IPS-18c (cell line): ENCODE measurements around the gene AK2.
"Not testable (repeated sequence)": the region's sequence is repeated elsewhere in the genome, so short reads cannot be mapped to it uniquely, and the experiment has no call there.

Experiments used
- H3K4me3 ChIP-seq: 2 replicates; pipeline ENCODE4 v1.7.0; 2013; ENCODE audit warnings: low read depth, mild to moderate bottlenecking, low read length, moderate library complexity; ENCODE audit not compliant: insufficient read depth
- H3K9me3 ChIP-seq: one replicate; pipeline ENCODE4 v1.6.1; 2013; ENCODE audit warnings: mild to moderate bottlenecking, low read length, moderate library complexity; ENCODE audit not compliant: control insufficient read depth, insufficient read depth

The AK2 gene

DNA sequence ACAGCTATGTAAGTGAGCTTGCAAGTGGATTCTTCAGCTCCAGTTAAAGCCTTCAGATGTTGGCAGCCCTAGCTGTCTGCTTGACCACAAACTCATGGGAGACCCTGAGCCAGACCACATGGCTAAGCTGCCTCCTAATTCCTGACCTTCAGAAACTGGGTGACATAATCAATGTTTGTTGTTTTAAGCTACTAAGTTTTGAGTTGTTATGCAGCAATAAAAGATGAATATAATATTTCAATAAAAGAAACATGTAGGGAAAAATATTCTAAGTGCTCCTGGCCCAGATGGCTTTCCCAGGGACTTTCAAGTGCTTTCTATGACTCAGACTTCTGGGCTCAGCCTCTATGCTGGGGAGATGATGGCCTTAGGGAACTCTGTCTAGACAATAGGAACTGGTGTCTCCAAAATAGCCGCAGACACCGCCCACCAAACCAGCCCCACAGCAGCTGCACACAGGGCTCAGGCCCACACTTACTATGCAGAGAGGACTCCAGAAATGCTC lies 23.9 kb upstream of the AK2 start:
- H3K9me3 ChIP-seq, result peaks cover 8% of the 10 kb centered on the region

GRCh38 chr1:33057095-33057494 lies 20.4 kb upstream of the AK2 start:
- Histone ChIP-seq H3K9me3 (peaks cover 2% of the 10 kb centered on the region), H3K4me3 (no peak overlapping the region)

More for the DNA sequence above, 23.9 kb upstream of the AK2 start:
- H3K4me3 ChIP-seq, result no peak overlapping the region

DNA sequence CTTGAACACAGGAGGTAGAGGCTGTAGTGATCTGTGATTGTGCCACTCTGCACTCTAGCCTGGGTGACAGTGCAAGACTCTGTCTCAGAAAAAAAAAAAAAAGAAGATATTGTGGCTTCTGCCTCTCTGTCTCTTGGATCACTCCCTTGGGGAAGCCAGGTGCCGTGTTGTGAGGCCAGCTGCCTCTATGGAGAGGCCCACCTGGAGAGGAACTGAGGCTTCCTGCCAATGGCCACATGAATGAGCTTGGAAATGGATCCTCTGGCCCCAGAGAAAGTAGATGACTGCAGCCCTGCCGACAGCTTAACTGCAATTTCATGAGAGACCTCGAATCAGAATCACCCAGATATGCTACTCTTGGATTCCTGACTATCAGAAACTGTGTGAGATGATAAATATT lies 19.7 kb upstream of the AK2 start:
- Histone ChIP-seq H3K9me3 (peaks cover 2% of the 10 kb centered on the region), H3K4me3 (no peak overlapping the region)

DNA sequence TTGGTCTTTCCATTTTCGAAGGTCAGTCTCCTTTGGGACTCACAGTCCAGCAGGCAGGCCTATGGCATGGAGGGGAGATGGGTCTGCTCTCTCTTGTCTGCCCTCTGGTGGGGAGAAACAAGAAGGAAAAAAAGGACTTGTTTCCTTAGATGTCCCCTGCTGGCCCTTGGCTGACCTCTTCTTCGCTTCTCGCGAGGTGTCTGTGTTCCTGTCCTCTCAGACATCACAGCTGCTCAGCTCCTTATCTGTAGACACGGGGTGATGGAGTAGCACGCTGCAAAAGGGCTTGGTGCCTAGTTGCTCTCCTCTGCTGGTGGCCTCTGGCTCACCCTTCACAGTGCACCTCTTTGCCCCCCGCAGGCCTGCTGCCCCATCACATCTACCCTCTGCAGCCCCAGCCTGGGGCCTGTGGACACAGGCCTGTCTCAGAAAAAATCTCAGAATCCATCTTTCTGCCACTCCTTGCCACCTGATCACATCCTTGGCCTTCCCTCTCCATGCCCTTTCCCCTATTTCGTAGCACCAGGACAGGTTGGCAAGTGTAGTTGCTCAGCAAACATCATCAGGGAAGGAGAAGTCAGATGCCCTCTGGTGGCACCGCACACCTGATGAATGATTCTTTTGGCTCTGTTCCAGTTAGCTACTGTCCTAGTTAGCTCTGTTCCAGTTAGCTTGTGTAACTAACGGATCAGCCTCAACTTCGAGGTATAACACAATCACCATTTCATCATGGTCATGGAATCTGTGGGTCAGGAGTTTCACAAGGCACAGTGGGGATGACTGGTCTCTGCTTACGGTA lies 18.7 kb upstream of the AK2 start:
- H3K9me3 ChIP-seq, result peaks cover 2% of the 10 kb centered on the region
- no peak overlapping the region for H3K4me3 ChIP-seq

DNA sequence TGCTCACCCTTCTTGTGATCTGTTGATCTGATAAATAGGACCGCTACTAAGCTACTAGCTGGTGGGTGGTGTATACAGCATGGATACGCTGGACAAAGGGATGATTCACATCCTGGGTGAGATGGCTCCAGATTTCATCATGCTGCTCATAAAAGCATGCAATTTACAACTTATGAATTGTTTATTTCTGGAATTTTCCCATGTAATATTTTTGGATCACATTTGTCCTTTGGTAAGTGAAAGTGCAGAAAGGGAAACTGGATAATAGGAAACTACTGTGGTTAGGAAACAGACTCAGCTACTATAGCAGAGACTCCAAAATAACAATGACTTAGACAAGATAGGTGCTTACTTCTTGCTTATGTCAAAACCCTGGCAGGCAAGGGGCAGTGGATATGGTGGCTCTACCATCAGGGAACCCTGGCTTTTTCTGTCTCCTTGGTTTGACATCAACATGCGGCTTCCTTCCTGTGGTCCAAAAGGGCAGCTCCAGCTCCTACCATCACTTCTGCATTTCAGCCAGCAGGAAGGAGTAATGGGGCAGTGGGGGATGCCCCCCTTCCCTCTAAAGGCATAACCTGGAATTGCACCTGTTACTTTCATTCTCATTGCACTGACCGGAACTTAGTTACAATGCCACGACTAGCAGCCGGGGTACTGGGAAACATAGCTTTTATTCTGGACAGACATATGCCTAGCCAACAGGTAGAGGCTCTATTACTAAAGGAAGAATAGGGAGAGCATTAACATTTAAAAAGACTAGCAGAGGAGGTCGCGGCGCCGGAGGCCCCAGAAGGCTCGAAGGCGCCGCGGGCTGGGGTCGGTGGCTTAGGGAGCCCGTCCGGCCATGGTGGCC lies 13.8 kb upstream of the AK2 start:
- Histone ChIP-seq H3K4me3 (no peak overlapping the region), H3K9me3 (no peaks in the 10 kb centered on the region)

DNA sequence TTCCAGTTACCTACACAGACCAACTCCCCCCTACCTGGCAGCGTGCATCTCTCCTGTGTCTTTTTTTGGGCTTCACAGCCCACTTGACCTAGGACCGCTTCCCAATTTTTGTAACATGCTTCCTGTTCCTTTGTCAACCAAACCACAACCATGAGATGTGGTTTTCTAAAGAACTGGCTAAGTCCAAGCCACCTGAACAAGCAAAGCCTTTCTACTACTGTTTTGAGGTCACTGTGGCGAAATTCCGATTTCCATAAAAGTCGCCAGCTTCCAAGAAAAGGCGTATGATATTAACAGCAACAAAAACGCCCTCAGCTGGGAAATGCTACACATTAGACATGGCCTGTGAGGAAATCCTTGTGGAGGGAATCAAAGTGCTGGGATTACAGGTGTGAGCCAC lies 12.7 kb upstream of the AK2 start:
- H3K4me3 ChIP-seq, result no peak overlapping the region
- no peaks in the 10 kb centered on the region for H3K9me3 ChIP-seq

- no peak overlapping the region for H3K4me3 ChIP-seq
- H3K9me3 ChIP-seq, result no peaks in the 10 kb centered on the region
These were observed 11.7 kb upstream of the AK2 start for GRCh38 chr1:33048426-33048825.

DNA sequence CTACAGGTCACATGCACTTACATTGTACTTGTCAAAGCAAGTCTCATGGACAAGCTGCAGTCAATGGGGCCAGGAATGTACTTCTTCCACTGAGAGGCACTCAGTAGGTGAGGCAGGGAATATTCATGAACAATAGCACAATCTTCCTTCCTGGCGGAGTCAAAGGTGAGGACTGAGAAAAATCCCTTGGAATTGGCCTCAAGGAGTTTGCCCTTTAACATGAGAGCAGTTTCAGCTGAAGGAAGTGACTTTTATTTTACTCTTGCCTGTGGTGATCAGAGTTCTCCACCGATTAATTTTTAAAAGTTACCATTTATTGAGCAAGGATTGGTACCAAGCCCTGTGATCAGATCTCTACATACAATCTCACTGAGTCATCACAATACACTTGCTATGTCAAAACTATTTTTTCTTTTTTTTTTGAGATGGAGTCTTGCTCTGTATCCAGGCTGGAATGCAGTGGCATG lies 11.2 kb upstream of the AK2 start:
- Histone ChIP-seq H3K9me3 (no peaks in the 10 kb centered on the region), H3K4me3 (no peak overlapping the region)

DNA sequence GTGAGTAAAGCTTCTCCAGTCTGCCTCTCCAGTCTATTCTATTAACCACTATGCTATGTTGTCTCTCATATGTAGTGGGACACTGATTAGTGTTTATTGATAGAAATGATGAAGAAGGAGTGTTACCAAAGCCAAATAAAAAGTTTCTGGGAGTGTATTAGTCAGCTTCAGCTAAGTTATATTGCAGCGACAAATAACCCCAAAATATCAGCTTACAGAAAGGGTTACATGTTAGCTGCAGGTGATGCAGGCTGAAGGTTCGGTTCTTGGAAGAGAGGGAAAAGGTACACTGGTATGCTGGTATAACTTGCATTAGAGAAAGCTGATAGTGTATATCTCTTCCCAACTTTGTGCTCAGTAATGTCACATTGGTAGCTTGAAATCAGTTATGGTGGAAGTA lies 10.6 kb upstream of the AK2 start:
- Histone ChIP-seq H3K4me3 (no peak overlapping the region), H3K9me3 (no peaks in the 10 kb centered on the region)

DNA sequence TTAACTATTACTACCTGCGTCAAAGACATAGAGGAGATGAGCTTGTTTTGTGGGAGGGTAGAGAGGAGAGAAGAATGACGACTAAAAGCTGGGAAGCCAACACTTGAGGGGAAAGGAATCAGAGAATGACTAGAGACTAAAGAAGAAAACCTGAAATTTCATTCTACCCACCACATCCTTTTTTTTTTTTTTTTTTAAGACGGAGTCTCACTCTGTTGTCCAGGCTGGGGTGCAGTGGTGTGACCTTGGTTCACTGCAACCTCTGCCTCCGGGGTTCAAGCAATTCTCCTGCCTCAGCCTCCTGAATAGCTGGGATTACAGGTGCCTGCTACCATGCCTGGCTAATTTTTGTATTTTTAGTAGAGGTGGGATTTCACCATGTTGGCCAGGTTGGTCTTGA lies 9.6 kb upstream of the AK2 start:
- not testable (repeated sequence) for H3K9me3 ChIP-seq, H3K4me3 ChIP-seq

GRCh38 chr1:33045814-33046213 lies 9.1 kb upstream of the AK2 start:
- Histone ChIP-seq H3K9me3 (no peaks in the 10 kb centered on the region), H3K4me3 (no peak overlapping the region)

DNA sequence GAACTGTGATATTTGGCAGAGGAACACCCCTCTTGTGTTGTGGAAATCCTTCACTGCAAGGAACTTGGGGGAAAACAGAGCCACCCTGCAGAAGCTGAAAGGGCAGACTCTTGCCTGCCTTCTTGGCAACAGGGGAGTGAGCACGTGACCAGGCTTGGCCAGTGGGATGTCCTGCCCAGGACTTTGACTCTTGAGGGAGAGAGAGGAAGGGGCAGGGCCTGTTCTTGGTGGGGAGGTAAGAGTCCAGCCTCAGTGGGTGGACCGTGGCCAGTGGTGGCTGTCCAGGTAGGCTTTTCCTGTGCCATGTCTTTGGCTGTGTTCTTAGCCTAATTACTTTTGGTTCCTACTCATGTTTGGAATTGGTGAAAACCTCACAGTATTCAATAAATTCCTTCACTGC lies 8.6 kb upstream of the AK2 start:
- Histone ChIP-seq H3K9me3 (no peaks in the 10 kb centered on the region), H3K4me3 (no peak overlapping the region)

GRCh38 chr1:33043267-33044092 lies 6.8 kb upstream of the AK2 start:
- Histone ChIP-seq H3K9me3 (no peaks in the 10 kb centered on the region), H3K4me3 (no peak overlapping the region)

DNA sequence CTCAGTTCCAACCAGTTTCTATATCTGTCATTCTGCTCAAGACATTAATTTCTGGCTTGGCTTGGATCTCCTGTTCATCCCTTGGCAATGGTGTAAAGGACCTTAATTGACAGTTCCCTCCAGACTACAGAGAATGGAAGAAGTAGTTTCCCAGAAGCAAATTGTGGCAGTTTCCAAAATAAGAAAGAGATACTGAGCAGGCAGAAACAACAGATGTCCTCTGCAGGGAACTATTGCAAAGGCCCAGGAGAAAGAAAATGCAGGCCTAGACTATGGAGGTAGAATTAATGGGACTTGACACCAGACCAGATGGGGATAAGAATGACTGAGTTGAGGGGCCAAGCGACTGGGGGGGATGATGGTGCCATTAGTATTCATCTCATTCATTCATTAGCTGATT lies 6.1 kb upstream of the AK2 start:
- H3K4me3 ChIP-seq, result no peak overlapping the region
- no peaks in the 10 kb centered on the region for H3K9me3 ChIP-seq

DNA sequence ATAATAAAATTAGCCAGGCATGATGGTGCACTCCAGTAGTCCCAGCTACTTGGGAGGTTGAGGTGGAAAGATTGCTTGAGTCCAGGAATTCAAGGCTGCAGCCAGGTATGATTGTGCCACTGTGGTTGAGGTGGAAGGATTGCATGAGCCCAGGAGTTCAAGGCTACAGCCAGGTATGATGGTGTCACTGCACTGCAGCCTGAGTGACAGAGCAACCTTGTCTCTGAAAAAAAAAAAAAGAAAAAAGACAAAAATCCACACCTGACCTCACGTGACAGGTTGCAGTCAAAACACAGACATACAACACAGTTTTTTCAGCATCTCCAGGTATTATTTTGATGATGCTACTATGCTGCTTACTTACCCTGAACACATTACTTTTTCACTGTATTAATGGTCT lies 4.3 kb upstream of the AK2 start:
- Histone ChIP-seq H3K9me3 (peaks cover 2% of the 10 kb centered on the region), H3K4me3 (no peak overlapping the region)

DNA sequence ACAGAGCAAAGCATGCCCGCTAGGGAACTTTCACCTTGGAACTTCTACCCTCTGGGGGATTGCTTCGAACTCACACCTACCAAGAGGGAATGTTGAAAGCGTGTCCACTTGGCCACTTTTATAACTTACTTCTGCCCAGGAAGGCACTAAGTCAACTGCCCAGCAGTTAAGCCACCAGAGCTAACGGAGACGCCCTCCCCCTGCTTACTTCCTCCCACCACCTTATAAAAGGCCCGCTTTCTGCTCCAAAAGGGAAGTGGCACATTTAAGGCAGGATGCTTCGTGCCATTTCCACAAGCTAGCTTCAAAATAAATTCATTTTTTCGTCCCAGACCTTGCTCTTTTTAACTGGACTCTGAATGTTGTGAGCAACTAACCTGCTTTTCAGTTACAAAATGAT lies 3.2 kb upstream of the AK2 start:
- peaks cover 2% of the 10 kb centered on the region for H3K9me3 ChIP-seq

GRCh38 chr1:33036051-33036525 lies 595 bp downstream of the AK2 start:
- H3K9me3 ChIP-seq, result peaks cover 2% of the 10 kb centered on the region
- H3K4me3 ChIP-seq, result peak overlapping the region; percentile 82

More for the DNA sequence above, 3.2 kb upstream of the AK2 start:
- H3K4me3 ChIP-seq, result no peak overlapping the region
